ELF-1 (cell line): ENCODE results near the gene COL6A2.
A peak's percentile ranks its signal among the peaks of the same experiment; 100 is the strongest.
"Not testable (repeated sequence)": the region's sequence is repeated elsewhere in the genome, so short reads cannot be mapped to it uniquely, and the experiment has no call there.

ENCODE experiments used
- DNase-seq: peaks from one replicate; pipeline ENCODE4 v3.0.0-alpha.2; 2016; ENCODE audit warnings: low read depth, low spot score

The COL6A2 gene

DNA sequence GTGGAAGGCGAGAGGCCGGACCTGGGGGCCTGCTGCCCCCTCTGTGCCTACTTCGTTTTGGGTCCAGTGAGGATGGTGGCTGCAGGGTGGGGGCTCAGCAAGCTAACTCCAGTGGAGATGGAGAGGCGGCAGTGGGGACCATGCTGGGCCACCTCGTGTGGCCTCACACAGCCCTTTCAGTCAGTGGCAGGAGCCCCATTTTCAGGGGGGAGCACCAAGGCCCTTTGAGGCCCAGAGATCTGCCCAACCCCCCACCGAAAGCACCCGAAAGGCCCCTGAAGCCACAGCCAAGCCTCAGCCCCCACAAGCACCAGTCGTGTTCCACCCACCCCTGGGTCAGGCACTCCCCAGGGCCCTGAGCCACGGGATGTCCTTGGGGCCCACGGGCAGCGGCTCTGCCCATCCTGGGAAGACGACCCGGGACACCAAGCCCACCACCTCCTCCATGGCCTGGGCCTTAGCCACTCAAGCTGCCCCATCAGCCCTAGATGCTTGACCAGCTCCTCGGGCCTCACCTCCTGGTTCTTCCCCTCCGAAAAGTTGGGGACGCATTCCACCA, 57.1 kb downstream of the COL6A2 start:
- DNase-seq = no peak

DNA sequence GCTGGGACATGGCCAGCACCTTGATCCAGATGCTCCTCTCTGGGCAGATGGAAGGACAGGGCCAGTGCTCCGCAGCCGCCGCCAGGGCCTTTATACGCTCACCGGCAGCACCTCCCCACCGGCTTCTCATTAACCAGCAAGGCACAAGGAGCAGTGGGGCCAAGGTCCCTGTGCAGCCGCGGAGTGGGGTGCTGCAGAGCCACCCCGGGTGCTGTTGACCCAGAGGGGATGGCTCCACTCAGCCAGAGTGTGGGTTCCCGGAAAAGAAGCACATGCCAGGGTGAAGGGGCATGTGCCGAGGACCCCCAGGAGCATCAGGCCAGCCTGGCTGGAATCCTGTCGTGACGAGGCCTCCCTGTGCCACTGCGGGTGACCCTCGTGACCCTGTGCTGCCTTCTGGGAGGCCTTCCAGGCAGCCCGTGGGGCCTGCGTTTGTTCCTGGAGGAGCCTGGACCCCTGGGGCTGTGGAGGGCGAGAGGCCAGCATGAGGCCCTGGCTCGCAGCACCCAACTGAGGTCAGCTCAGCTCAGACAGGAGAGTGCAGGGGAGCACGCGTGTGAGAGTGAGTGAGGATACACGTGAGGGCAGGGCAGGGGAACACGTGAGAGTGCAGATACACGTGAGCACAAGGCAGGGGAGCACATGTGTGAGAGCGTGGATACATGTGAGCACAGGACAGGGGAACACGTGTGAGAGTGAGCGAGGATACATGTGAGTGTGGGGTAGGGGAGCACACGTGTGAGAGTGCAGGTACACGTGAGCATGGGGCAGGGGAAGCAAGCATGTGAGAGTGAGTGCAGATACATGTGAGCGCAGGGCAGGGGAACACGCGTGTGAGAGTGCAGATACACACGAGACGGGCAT, 57.8 kb downstream of the COL6A2 start, which contains the start of gene FTCD:
FTCD (minus strand) TSS at position 66 of the 864 bp plus-strand sequence; CDS start at position 10, 56 bp downstream.
- DNase-seq = no peak

DNA sequence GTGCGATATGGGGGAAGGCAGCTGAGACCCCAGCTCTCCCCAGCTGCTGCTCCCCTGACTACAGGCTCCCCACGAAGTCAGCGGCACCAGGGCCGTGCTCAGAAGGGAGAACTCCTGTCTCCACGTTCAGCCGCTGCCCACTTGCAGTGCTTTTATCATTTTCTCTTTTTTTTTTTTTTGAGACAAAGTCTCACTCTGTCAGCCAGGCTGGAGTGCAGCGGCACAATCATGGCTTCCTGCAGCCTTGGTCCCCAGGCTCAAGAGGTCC, 58.4 kb downstream of the COL6A2 start:
- no peak for DNase-seq

DNA sequence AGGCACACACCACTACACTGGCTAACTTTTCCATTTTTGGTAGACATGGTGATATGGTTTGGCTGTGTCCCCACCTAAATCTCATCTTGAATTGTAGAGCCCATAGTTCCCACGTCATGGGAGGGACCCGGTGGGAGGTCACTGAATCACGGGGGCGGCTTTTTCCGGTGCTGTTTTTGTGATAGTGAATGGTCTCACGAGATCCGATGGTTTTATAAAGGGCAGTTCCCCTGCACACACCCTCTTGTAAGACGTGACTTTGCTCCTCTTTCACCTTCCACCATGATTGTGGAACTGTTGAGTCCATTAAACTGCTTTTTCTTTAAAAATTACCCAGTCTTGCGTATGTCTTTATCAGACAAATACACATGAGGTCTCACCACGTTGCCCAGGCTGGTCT, 58.8 kb downstream of the COL6A2 start:
- no peak for DNase-seq

DNA sequence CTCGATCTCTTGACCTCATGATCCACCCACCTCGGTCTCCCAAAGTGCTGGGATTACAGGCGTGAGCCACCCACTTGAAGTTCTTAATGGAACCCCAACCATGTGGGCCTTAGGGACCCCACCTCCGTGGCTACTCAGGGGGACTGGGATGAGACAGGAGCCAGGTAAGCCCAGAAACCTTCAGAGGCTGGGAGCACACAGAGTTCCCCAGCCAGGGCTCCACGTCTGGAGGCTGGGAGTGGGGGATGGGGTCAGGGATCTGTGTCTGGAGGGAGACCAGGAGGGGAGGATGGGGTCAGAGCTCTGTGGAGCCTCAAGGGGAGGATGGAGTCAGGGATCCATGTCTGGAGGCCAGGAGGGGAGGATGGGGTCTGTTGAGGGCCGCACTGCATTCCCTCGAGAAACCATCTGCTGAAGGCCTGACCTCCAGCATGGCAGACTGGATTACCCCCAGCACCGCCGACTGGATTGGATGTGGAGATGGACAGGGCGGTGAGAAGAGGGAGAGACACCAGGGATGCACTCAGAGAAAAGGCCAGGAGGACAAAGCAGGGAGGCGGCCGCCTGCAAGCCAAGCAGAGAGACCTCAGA, 59.6 kb downstream of the COL6A2 start:
- DNase-seq = no peak

DNA sequence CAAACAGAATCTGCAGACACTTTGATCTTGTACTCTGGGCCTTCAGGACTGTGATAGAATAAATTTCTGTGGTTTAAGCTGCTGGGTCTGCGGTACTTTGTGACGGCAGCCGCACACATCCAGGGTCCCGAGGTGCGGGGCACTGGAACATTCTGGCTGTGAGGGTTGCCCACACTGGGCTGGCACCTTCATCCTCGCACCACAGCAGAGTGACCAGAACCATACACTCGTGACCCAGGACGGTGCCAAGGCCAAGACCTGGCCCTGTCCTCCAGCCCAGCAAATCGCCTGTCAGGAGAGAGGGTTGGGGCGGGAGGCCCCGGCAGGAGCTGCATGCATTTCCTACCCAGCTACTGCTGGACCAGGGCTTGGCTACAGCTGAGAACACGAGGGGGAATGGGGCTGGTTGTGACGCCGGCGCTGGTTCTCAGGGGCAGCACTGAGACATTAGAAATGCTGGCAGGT, 60.1 kb downstream of the COL6A2 start:
- no peak for DNase-seq

DNA sequence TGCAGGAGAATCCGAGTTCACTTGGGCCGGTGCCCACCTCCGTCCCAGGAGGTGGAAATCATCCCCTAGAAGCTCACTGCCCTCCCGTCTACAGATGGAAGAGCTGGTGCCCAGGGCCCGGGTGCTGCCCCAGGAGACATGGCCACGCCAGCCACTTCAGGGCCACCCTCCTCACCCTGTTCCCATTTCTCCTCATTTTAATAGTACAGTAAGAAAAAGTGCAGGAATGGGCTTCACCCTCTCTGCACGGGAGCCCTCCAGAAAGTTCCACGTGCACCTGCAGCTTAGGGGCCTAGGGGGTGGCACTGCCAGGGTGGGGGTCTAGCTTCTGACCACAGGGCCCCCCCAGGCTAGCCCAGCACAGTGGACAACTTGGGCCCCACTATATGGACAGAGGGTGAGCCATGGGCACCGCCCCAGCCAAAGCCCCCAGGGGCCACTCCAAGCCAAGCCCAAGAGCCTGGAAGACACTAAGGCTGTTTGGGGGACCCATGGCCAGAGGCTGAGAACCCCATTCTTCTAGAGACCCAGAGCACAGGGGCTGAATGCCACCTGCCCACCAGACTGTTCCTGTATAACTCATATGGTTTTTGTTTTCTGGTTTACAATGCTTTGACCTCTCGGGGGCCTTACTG, 60.9 kb downstream of the COL6A2 start:
- DNase-seq = no peak

DNA sequence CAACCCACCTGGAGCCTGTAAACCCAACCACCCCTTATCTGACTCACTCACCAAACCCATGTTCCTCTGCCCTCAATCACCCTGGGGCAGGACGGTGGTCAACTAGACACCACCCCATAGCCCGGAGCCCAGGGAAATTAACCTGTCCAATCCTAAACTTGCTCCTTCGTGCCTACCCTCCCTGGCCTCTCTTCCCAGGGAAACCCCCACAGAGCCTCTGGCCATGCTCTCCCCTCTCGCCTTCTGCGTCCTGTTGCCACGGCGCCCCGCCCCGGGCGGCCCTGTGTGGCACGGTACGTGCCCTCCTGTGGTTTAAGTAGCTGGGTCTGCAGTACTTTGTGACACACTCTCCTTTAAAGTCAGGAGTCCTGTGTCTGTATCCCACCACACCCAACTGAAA, 61.5 kb downstream of the COL6A2 start:
- DNase-seq = no peak

DNA sequence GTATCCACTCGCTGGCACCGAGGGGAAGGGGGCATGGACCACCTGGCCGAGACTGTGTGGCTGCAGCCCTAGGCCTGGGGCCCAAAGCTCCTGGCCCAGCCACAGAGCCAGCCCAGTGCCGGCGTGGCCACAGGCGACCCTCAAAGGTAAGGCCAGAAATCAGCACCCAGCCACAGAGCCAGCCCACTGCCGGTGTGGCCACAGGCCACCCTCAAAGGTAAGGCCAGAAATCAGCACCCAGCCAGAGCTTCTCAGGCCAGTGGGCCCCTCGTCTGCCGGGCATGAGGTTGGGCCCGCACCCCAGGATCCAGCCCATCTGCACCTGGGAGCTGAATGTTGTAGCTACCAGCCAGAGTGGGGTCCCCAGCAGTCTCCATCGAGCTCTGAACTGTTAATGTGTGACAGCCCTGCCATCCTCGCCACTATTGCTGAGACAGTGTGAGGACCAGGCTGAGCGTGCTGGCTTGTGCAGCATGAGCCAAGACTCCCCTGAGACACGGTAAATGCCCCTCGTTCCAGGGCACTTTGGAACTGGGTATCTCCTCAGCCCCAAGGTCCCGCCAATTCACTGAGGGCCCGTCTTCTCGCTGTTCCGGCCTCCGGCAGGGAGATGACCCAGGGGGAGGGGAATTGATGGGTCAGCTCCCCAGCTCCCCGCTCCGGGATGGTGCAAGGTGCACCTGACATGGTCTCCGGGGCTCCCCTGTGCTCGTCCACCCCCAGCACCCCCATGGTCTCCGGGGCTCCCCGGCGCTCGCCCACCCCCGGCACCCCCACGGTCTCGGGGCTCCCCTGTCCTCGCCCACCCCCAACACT, 62.1 kb downstream of the COL6A2 start:
- DNase-seq = no peak

DNA sequence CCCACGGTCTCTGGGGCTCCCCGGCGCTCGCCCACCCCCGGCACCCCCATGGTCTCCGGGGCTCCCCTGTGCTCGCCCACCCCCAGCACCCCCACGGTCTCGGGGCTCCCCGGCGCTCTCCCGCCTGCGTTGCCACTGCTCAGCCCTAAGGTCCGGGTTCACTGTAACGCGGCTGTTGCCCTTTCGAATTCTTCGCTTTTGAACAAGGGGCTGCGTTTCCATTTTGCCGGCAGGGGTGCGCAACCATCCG, 62.7 kb downstream of the COL6A2 start:
- no peak for DNase-seq

DNA sequence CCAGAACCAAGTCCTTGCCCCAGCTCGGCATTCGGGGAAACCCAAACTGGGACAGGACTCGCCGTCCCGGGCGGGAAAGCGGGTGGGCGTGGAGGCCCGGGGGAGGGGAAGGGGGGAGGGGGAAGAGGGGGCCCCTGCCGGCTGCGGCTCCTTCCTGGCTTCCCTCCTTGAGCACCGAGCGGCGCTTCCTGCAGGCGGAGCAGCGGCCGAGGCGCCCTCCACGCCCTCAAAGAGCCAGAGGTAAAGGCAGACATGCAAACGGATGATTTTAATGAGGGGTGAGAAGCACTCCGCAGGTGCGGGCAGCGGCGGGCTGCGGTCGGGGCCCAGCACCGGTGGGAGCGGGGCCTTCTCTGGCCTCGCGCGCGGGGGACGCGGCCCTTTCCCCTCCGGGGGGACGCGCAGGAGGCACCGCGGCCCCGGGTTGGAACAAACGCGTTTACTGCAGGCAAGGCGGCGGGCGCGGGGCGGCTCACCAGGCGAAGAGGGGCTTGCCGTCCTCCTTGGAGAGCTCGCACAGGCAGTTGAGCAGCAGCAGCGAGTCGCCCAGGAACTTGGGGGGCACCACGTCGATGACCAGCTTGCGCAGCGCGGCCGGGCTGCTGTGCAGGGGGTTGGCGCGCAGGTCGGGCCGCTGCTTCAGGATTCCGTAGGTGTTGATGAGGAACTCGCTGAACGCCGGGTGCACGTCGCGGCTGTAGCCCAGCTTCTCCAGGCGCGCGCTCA, 63.2 kb downstream of the COL6A2 start:
- DNase-seq = peak; percentile 56

DNA sequence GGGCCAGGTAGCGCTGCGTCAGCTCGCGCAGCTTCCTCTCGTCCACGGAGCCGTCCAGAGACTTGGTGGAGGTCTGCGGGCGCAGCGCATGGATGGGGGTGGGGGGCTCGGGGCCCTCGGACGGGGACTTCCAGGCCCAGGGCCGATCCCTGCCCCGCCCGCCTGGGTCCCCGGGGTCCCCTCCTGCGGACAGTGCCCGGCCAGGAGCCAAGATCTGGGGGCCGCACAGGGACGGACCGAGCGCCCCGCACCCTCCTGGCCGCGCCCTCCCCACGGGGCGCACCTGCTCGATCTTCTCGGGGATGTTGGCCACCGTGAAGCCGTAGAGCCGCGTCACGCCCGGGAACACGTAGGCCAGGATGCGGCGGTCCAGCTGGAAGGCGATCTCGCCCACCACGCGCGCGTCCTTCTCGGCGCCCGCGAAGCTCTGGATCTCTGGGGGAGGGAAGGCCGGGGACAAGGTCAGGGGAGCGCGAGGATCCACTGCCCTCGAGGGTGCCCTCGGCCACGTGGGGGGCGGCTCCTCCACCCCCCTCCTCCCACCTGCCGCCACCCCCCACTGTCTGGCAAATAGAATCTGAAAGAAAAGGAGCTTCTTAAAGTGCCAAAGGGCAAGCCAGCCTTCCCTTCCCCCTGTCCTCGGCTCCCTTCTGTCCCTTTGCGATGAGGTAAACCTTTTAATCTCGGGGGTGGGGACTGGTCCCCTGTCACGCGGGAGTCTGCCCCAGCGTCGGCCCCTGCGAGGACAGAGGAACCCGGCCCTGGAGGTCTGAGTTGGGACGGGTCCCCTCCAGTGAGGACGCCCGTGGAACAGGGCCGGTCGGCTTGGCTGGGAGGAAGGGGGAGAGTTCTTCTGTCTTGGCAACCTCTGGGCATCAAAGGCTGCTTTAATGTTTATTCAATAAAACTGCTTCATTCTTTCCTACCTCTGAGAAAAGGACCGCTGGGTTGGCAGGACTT, 64.0 kb downstream of the COL6A2 start:
- DNase-seq = no peak

DNA sequence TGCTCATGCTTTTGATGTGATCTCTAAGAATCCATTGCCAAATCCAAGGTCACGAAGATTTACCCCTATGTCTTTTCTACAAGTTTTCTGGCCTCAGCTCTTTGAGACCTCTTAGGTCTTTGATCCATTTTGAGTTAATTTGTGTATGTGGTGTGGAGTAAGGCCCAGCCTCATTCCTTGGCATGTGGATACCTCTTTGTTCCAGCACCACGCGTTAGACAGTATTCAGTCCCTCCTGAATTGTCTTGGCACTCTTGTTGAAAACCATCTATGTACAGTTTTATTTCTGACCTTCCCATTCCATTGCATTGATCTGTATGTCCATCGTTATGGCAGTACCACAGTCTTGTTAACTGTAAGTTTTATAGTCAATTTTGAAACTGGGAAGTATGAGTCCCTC, 65.5 kb downstream of the COL6A2 start:
- no peak for DNase-seq

DNA sequence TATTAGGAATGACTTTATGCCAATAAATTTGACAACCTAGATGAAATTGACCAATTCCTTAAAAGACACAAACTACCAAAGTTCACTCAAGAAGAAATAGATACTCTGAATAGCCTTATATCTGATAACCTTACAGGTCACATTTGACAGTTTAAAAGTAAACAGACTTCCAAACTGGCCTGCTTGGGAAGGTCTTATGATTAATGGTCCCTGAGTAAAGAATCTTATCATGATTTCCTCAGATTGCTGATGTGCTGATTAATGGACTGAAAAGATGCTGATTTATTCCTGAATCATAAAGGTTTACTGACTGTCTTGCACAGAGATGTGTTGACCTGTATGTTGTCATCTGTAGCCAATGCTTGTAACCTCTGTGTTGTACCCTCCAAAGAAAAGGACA, 67.2 kb downstream of the COL6A2 start:
- DNase-seq = no peak

DNA sequence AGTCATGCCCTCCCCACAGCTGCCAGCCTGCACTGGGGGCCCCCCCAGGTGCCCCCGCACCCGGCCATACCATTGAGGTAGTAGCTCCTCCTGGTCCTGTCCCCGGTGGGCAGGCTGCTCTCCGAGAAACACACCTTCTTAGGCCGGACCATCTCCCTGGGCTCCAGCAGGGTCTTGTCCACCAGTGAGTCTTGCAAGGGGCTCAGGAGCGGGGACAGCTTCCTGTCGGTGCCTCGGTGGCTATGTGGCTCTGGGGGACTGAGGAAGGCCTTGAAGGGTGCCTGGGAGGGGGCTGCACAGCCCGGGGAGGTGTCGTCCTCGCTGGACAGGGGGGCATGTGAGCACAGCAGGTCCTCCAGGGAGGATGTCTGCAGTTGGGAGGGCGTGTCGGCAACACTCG, 70.3 kb downstream of the COL6A2 start:
- no peak for DNase-seq

DNA sequence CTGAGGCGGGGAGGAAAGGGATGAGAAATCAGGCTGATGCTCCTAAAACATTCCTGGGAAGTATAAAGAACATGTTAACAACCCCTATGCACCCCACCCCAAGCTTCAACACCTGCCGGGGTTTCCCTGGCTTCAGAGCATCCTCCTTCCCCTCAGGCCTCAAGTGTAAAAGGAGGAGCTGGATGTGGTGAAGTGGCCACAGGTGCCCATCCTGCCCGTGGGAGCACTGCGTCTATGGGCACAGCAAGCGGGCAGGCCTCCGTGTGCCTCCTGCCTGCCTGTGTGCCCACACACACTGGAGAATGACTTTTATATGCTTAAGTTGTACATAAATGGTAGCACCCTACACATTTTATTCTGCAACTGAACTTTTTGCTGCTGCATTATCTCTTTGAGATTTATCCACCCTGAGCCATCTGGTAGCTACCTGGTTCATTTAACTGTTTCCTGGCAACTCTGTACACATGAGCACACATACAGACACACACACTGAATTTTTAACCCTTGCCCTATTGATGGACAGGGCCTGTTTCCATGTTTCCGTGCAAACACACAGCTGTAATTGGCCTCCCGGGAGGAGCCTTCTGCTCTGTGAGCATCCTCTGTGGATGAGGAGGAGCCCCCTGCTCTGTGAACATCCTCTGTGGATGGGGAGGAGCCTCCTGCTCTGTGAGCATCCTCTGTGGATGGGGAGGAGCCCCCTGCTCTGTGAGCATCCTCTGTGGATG, 70.9 kb downstream of the COL6A2 start:
- no peak for DNase-seq

DNA sequence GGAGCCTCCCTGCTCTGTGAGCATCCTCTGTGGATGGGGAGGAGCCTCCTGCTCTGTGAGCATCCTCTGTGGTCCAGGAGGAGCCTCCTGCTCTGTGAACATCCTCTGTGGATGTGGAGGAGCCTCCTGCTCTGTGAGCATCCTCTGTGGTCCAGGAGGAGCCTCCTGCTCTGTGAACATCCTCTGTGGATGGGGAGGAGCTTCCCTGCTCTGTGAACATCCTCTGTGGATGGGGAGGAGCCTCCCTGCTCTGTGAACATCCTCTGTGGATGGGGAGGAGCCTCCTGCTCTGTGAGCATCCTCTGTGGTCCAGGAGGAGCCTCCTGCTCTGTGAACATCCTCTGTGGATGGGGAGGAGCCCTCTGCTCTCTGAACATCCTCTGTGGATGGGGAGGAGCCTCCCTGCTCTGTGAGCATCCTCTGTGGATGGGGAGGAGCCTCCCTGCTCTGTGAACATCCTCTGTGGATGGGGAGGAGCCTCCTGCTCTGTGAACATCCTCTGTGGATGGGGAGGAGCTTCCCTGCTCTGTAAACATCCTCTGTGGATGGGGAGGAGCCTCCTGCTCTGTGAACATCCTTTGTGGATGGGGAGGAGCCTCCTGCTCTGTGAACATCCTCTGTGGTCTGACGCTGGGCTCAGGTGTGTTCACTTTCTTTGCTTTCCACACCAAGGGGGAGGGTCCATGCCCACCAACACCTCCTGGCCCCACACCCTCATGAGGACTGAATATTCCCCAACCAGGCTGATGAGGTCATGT, 72.7 kb downstream of the COL6A2 start:
- not testable (repeated sequence) for DNase-seq

DNA sequence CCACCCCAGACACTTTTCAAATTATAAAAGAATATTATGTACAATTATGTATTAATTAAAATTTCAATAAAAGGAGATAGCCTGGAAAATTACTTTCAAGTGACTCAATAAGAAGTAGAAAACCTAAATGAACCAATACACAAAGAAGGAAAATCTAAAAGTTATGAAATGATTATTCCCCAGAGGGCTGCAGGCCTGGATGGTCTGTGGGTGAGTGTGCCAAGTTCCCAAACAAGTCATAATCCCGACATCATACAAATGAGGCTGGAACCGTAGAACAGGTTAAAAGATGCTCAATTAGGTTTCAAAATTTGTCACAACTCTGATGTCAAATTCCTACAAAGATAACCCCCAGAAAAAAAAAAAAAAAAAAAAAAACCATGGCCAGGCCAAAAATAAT, 73.7 kb downstream of the COL6A2 start:
- DNase-seq = no peak
